Right hindlimb (tissue), 1 donor: Measurements from ENCODE around the gene DDT.
"Not testable (repeated sequence)": the region's sequence is repeated elsewhere in the genome, so short reads cannot be mapped to it uniquely, and the experiment has no call there.

Source experiments
- DNase-seq: peaks from one replicate; pipeline ENCODE4 v3.0.0-alpha.2; 2018

DDT gene

GRCh38 chr22:23949764-23950163 lies 24.5 kb downstream of the DDT start:
- not testable (repeated sequence) for DNase-seq

- not testable (repeated sequence) for DNase-seq
Observed at GRCh38 chr22:23947391-23947790, 26.9 kb downstream of the DDT start.

- DNase-seq, result not testable (repeated sequence)
Observed at GRCh38 chr22:23940166-23940565, 34.1 kb downstream of the DDT start.

- no peak for DNase-seq
Observed at GRCh38 chr22:23939017-23939357, 35.3 kb downstream of the DDT start.

GRCh38 chr22:23938328-23939016 lies 35.8 kb downstream of the DDT start:
- DNase-seq, result no peak

- no peak for DNase-seq
Observed at GRCh38 chr22:23926561-23926960, 47.7 kb downstream of the DDT start.

GRCh38 chr22:23925020-23925606 lies 49.1 kb downstream of the DDT start:
- DNase-seq, result no peak

GRCh38 chr22:23922921-23923320 lies 51.3 kb downstream of the DDT start:
- no peak for DNase-seq

GRCh38 chr22:23921586-23922201 lies 52.5 kb downstream of the DDT start:
- DNase-seq, result not testable (repeated sequence)
